GM23338 (cell line): Measurements from ENCODE around the gene CENPE. TPM values are rescaled to one million over a fixed set of nuclear protein-coding genes. Genes with fewer than 3 reads are reported as not detected.

Experiments
- ATAC-seq: fragments of 200-7000 bp; cut with Tn5 transposase; 3 replicates; pipeline ENCODE4 v1.9.1; 2020
- DNase-seq: peaks from one replicate; pipeline ENCODE4 v3.0.0-alpha.2; 2015; ENCODE audit warnings: low spot score
- H2AFZ ChIP-seq: fragments of 200-600 bp; sonication (generic); 2 replicates; pipeline ENCODE4 v1.8.0; 2016; ENCODE audit warnings: antibody characterized with exemption, mild to moderate bottlenecking, moderate library complexity
- H3F3A ChIP-seq: fragments of 200-600 bp; sonication (generic); replicated peaks from 2 replicates; pipeline ENCODE4 v1.8.0; 2017; ENCODE audit warnings: antibody characterized with exemption, mixed run types, low read depth
- H3K27ac ChIP-seq: fragments of 200-600 bp; sonication (generic); 2 replicates; pipeline ENCODE4 v1.6.1; 2016; ENCODE audit warnings: low read depth
- H3K27me3 ChIP-seq: fragments of 200-600 bp; sonication (generic); 2 replicates; pipeline ENCODE4 v1.8.0; 2016; ENCODE audit warnings: mild to moderate bottlenecking, mixed run types, moderate library complexity; ENCODE audit not compliant: insufficient read depth
- H3K36me3 ChIP-seq: fragments of 200-600 bp; sonication (generic); 2 replicates; pipeline ENCODE4 v1.8.0; 2016; ENCODE audit warnings: mild to moderate bottlenecking; ENCODE audit not compliant: insufficient read depth
- H3K4me1 ChIP-seq: fragments of 200-600 bp; sonication (generic); 2 replicates; pipeline ENCODE4 v1.8.0; 2016; ENCODE audit warnings: mild to moderate bottlenecking, moderate library complexity; ENCODE audit not compliant: insufficient read depth
- H3K4me2 ChIP-seq: fragments of 200-600 bp; sonication (generic); 2 replicates; pipeline ENCODE4 v1.7.1; 2017; ENCODE audit warnings: mixed run types
- H3K4me3 ChIP-seq: fragments of 200-600 bp; sonication (generic); 2 replicates; pipeline ENCODE4 v1.6.1; 2016; ENCODE audit warnings: mixed run types
- H3K79me2 ChIP-seq: fragments of 200-600 bp; sonication (generic); replicated peaks from 2 replicates; pipeline ENCODE4 v1.8.0; 2017; ENCODE audit warnings: mild to moderate bottlenecking; ENCODE audit not compliant: insufficient read depth
- H3K9me2 ChIP-seq: fragments of 200-600 bp; sonication (generic); 2 replicates; pipeline ENCODE4 v1.8.0; 2017; ENCODE audit not compliant: insufficient read depth
- H4K20me1 ChIP-seq: fragments of 200-600 bp; sonication (generic); replicated peaks from 2 replicates; pipeline ENCODE4 v1.8.0; 2017; ENCODE audit warnings: mild to moderate bottlenecking; ENCODE audit not compliant: insufficient read depth
- H3K27ac Mint-ChIP-seq: 2 replicates; pipeline ENCODE4 v1.8.0; 2020; ENCODE audit warnings: inconsistent platforms, mild to moderate bottlenecking, moderate library complexity, mixed read lengths
- H3K27me3 Mint-ChIP-seq: 3 replicates; pipeline ENCODE4 v1.8.0; 2022; ENCODE audit warnings: low read depth, mild to moderate bottlenecking, moderate library complexity, mixed read lengths, inconsistent platforms; ENCODE audit not compliant: insufficient read depth, poor library complexity
- H3K36me3 Mint-ChIP-seq: 3 replicates; pipeline ENCODE4 v1.8.0; 2021; ENCODE audit warnings: low read depth, mild to moderate bottlenecking, inconsistent platforms, moderate library complexity, mixed read lengths
- H3K4me1 Mint-ChIP-seq: 3 replicates; pipeline ENCODE4 v1.8.0; 2020; ENCODE audit warnings: mild to moderate bottlenecking, inconsistent platforms, mixed read lengths
- H3K4me3 Mint-ChIP-seq: 3 replicates; pipeline ENCODE4 v1.8.0; 2021; ENCODE audit warnings: moderate library complexity, mild to moderate bottlenecking, inconsistent platforms, mixed read lengths
- H3K9me3 Mint-ChIP-seq: 3 replicates; pipeline ENCODE4 v1.8.0; 2020; ENCODE audit warnings: moderate library complexity, mild to moderate bottlenecking, inconsistent platforms, mixed read lengths
- CREB1 ChIP-seq: fragments of 250-450 bp; sonication (Bioruptor Pico); IDR thresholded peaks from 2 replicates; pipeline ENCODE4 v1.5.0; 2020; ENCODE audit warnings: low read depth, mild to moderate bottlenecking, moderate library complexity
- CTCF ChIP-seq, 2 experiments: fragments of 200-600 bp in 1 of 2; sonication (generic) in 1 of 2; conservative IDR thresholded peaks; 2 replicates each; pipeline versions ENCODE4 v1.5.1 to v1.6.1; 2016 to 2017; ENCODE audit warnings: antibody characterized with exemption in 2 of 2, low read depth in 2 of 2, mild to moderate bottlenecking in 2 of 2, moderate library complexity in 1 of 2
- ETS1 ChIP-seq: IDR thresholded peaks from 2 replicates; pipeline ENCODE4 v1.6.1; 2016; ENCODE audit warnings: antibody characterized with exemption
- EZH2 ChIP-seq: fragments of 200-600 bp; sonication (generic); IDR thresholded peaks from one replicate; pipeline ENCODE4 v1.8.0; 2017; ENCODE audit warnings: antibody characterized with exemption, mild to moderate bottlenecking, low read depth; ENCODE audit not compliant: unreplicated experiment
- EZH2phosphoT487 ChIP-seq: fragments of 200-600 bp; sonication (generic); IDR thresholded peaks from one replicate; pipeline ENCODE4 v1.8.1; 2018; ENCODE audit warnings: antibody characterized with exemption; ENCODE audit not compliant: unreplicated experiment
- JUNB ChIP-seq: IDR thresholded peaks from one replicate; pipeline ENCODE4 v1.6.1; 2016; ENCODE audit warnings: antibody characterized with exemption; ENCODE audit not compliant: unreplicated experiment
- NANOG ChIP-seq: IDR thresholded peaks from 2 replicates; pipeline ENCODE4 v1.6.1; 2016; ENCODE audit warnings: antibody characterized with exemption, borderline replicate concordance
- POLR2AphosphoS5 ChIP-seq: IDR thresholded peaks from 2 replicates; pipeline ENCODE4 v1.6.1; 2016; ENCODE audit warnings: antibody characterized with exemption, low read depth
- REST ChIP-seq: IDR thresholded peaks from one replicate; pipeline ENCODE4 v1.6.1; 2018; ENCODE audit warnings: antibody characterized with exemption; ENCODE audit not compliant: unreplicated experiment
- STAT1 ChIP-seq: IDR thresholded peaks from one replicate; pipeline ENCODE4 v1.6.1; 2016; ENCODE audit warnings: antibody characterized with exemption; ENCODE audit not compliant: unreplicated experiment
- ZNF114 ChIP-seq: fragments of 250-450 bp; sonication (Bioruptor Pico); IDR thresholded peaks from 2 replicates; pipeline ENCODE4 v1.5.0; 2020; ENCODE audit warnings: mild to moderate bottlenecking, moderate library complexity
- ZNF331 ChIP-seq: fragments of 250-450 bp; sonication (Bioruptor Pico); IDR thresholded peaks from 2 replicates; pipeline ENCODE4 v1.5.0; 2020; ENCODE audit warnings: low read depth, mild to moderate bottlenecking, moderate library complexity
- ZNF462 ChIP-seq: fragments of 250-450 bp; sonication (Bioruptor Pico); IDR thresholded peaks from 2 replicates; pipeline ENCODE4 v1.5.0; 2020; ENCODE audit warnings: mild to moderate bottlenecking, moderate library complexity
- polyA plus RNA-seq: library from polyadenylated mRNA; unstranded; fragments of >200 nt; fragmentation: Nextera tagmentation; extraction: Ambion mirVana; gene quantifications from 2 replicates; pipeline ENCODE4 v1.2.1, GENCODE V29; 2016
- total RNA-seq: library from RNA; depleted of rRNA; stranded (reverse); fragments of >200 nt; shearing (Covaris generic); gene quantifications from 2 replicates; pipeline ENCODE4 v1.2.3, GENCODE V29; 2014

CENPE gene
- total and polyA plus RNA-seq, 2 experiments from 2014 or later, result 42.2 to 46.7 TPM

- no peak for ATAC-seq
- H3K27me3 Mint-ChIP-seq, result peaks cover 13% of the 10 kb centered on the region
- H3K36me3 ChIP-seq, result no peaks in the 10 kb centered on the region
- no peak overlapping the region for H2AFZ ChIP-seq
- no peaks in the 10 kb centered on the region for H3F3A ChIP-seq
- H3K4me1 ChIP-seq, result peaks cover 4% of the 10 kb centered on the region; the same call in 1 of the 2 replicates
- peaks cover 39% of the 10 kb centered on the region for H3K27me3 ChIP-seq
- no peak for DNase-seq
- H3K27ac Mint-ChIP-seq, result no peak overlapping the region
- no peaks in the 10 kb centered on the region for H4K20me1 ChIP-seq
- no peak overlapping the region for H3K4me3 Mint-ChIP-seq
- TF ChIP-seq POLR2AphosphoS5, result no peak
- TF ChIP-seq CTCF (conservative IDR thresholded peaks at IDR 0.05; ENCODE audit: low read depth in 2 of 2), result no peak
- no peak for TF ChIP-seq ZNF114
- TF ChIP-seq CREB1 (CRISPR knock-in tag), result no peak
- TF ChIP-seq EZH2, result no peak
- TF ChIP-seq ETS1, result no peak
- TF ChIP-seq EZH2phosphoT487, result no peak
- TF ChIP-seq REST, result no peak
- TF ChIP-seq STAT1, result no peak
- no peak for TF ChIP-seq JUNB
- no peak for TF ChIP-seq ZNF331 (CRISPR knock-in tag)
- no peak for TF ChIP-seq NANOG
- no peak for TF ChIP-seq ZNF462
- H3K4me2 ChIP-seq, result peak overlapping the region; percentile 78; the same call in 1 of the 2 replicates
- no peaks in the 10 kb centered on the region for H3K79me2 ChIP-seq
- peaks cover 18% of the 10 kb centered on the region for H3K4me1 Mint-ChIP-seq
- H3K9me2 ChIP-seq, result no peaks in the 10 kb centered on the region
- H3K4me3 ChIP-seq, result peak overlapping the region; percentile 59; the same call in 1 of the 2 replicates
- no peak overlapping the region for H3K27ac ChIP-seq
- no peaks in the 10 kb centered on the region; the same call in 2 of the 3 replicates for H3K36me3 Mint-ChIP-seq
- no peaks in the 10 kb centered on the region for H3K9me3 Mint-ChIP-seq
These were observed 123.3 kb downstream of the CENPE start for GRCh38 chr4:103074744-103075434.
